IPS DF 19.7 (cell line): ENCODE data around the gene FKBP5.
"Not testable (repeated sequence)": the region's sequence is repeated elsewhere in the genome, so short reads cannot be mapped to it uniquely, and the experiment has no call there.

ENCODE experiments used
- DNase-seq: peaks from one replicate; pipeline ENCODE4 v3.0.0-alpha.2; 2013; ENCODE audit warnings: low read depth, low spot score

Gene FKBP5

GRCh38 chr6:35547676-35548075 lies 141.0 kb downstream of the FKBP5 start:
- no peak for DNase-seq

GRCh38 chr6:35544769-35545361 lies 143.8 kb downstream of the FKBP5 start:
- no peak for DNase-seq

- peak; percentile 60 for DNase-seq
Measured at GRCh38 chr6:35543459-35544193, 145.1 kb downstream of the FKBP5 start.

- no peak for DNase-seq
Measured at GRCh38 chr6:35541836-35542235, 146.9 kb downstream of the FKBP5 start.

- no peak for DNase-seq
Measured at GRCh38 chr6:35539223-35539622, 149.5 kb downstream of the FKBP5 start.

GRCh38 chr6:35535847-35536246 lies 152.9 kb downstream of the FKBP5 start:
- DNase-seq, result not testable (repeated sequence)

- DNase-seq, result no peak
Measured at GRCh38 chr6:35534407-35535170, 154.1 kb downstream of the FKBP5 start.

- DNase-seq, result no peak
Measured at GRCh38 chr6:35533981-35534380, 154.7 kb downstream of the FKBP5 start.

- no peak for DNase-seq
Measured at GRCh38 chr6:35532126-35532525, 156.6 kb downstream of the FKBP5 start.

- DNase-seq, result no peak
Measured at GRCh38 chr6:35524380-35525020, 164.2 kb downstream of the FKBP5 start.
